Measurements from ENCODE around the gene DCST1. TPM values are rescaled to one million over a fixed set of nuclear protein-coding genes. Genes with fewer than 3 reads are reported as not detected.

Gene DCST1
- total and polyA plus RNA-seq, 2 of the 13 experiments (the other 11 are each of a cell fraction or from before 2014, with no cell fraction given), result 0.04 TPM; not detected in 1

GRCh38 chr1:155050560-155051341, 17.1 kb downstream of the DCST1 start, which contains the start of gene ADAM15 (continued):
- TF ChIP-seq RFXAP (CRISPR knock-in tag; IDR thresholded peaks at IDR 0.05; ENCODE audit: borderline replicate concordance) (peak; percentile 70; the same call in 1 of the 2 replicates), MAFG (CRISPR knock-in tag; IDR thresholded peaks at IDR 0.05) (peak; percentile 68; the same call in 1 of the 2 replicates), ZNF558 (CRISPR knock-in tag; IDR thresholded peaks at IDR 0.05; ENCODE audit: borderline replicate concordance) (peak; percentile 55; the same call in 1 of the 2 replicates), DNMT3B (CRISPR knock-in tag; conservative IDR thresholded peaks at IDR 0.05) (peak; percentile 91), POGZ (CRISPR knock-in tag; IDR thresholded peaks at IDR 0.05) (peak; percentile 13; the same call in 1 of the 2 replicates), ZXDC (CRISPR knock-in tag; IDR thresholded peaks at IDR 0.05) (peak; percentile 56; the same call in 1 of the 2 replicates), HMGXB4 (CRISPR knock-in tag; IDR thresholded peaks at IDR 0.05; ENCODE audit: borderline replicate concordance in 1 of 2, low read depth in 1 of 2) (peak; percentile 93 to 94), RAD21 (CRISPR knock-in tag; IDR thresholded peaks at IDR 0.05) (peak; percentile 69), PAWR (CRISPR knock-in tag; IDR thresholded peaks at IDR 0.05; ENCODE audit: borderline replicate concordance) (no peak), ZBTB3 (CRISPR knock-in tag; IDR thresholded peaks at IDR 0.05; ENCODE audit: borderline replicate concordance, low read depth) (peak; percentile 56; the same call in 1 of the 2 replicates), HNF4G (IDR thresholded peaks at IDR 0.05; ENCODE audit: borderline replicate concordance, low read depth, low read length) (no peak), HNF4G (CRISPR knock-in tag; IDR thresholded peaks at IDR 0.05; ENCODE audit: borderline replicate concordance, low read depth) (peak; percentile 44; the same call in 1 of the 2 replicates), RFX5 (IDR thresholded peaks at IDR 0.05; ENCODE audit: low read depth, low read length) (no peak), SP1 (IDR thresholded peaks at IDR 0.05) (no peak), SP1 (CRISPR knock-in tag; IDR thresholded peaks at IDR 0.05) (peak; percentile 88), KLF12 (CRISPR knock-in tag; IDR thresholded peaks at IDR 0.05; ENCODE audit: borderline replicate concordance) (peak; percentile 87; the same call in 1 of the 2 replicates), SALL1 (CRISPR knock-in tag; IDR thresholded peaks at IDR 0.05) (peak; percentile 89), ZGPAT (CRISPR knock-in tag; IDR thresholded peaks at IDR 0.05) (peak; percentile 87), HOXA5 (CRISPR knock-in tag; IDR thresholded peaks at IDR 0.05) (peak; percentile 22; the same call in 1 of the 2 replicates), KMT2B (CRISPR knock-in tag; IDR thresholded peaks at IDR 0.05) (peak; percentile 25; the same call in 1 of the 2 replicates), ZNF598 (CRISPR knock-in tag; IDR thresholded peaks at IDR 0.05; ENCODE audit: borderline replicate concordance) (peak; percentile 96; the same call in 1 of the 2 replicates), ETV5 (CRISPR knock-in tag; IDR thresholded peaks at IDR 0.05; ENCODE audit: borderline replicate concordance) (peak; percentile 63), ZNF788 (CRISPR knock-in tag; IDR thresholded peaks at IDR 0.05; ENCODE audit: borderline replicate concordance) (peak; percentile 83; the same call in 1 of the 2 replicates), GPN1 (CRISPR knock-in tag; IDR thresholded peaks at IDR 0.05; ENCODE audit: borderline replicate concordance) (peak; percentile 11; the same call in 1 of the 2 replicates)
